Colonic mucosa (tissue), 4 donors: ENCODE data around the gene RPP25. TPM values are rescaled to one million over a fixed set of nuclear protein-coding genes. Genes with fewer than 3 reads are reported as not detected.

Experiments
- DNase-seq: peaks from one replicate; pipeline ENCODE4 v3.0.0-alpha.2; 2020
- H3K27ac ChIP-seq: fragments of 200-600 bp; one replicate; pipeline ENCODE4 v1.8.0; 2021
- H3K27me3 ChIP-seq: fragments of 200-600 bp; one replicate; pipeline ENCODE4 v1.8.0; 2021
- H3K36me3 ChIP-seq: fragments of 200-600 bp; one replicate; pipeline ENCODE4 v1.8.0; 2021
- H3K4me1 ChIP-seq: fragments of 200-600 bp; one replicate; pipeline ENCODE4 v1.8.0; 2021; ENCODE audit warnings: mild to moderate bottlenecking
- H3K4me3 ChIP-seq: fragments of 200-600 bp; one replicate; pipeline ENCODE4 v1.8.0; 2021
- H3K9ac ChIP-seq, 2 donors: one replicate each; pipeline ENCODE4 v1.7.0; 2013; ENCODE audit warnings: control low read depth in 2 of 2, low read depth in 2 of 2, low read length in 2 of 2
- H3K9me3 ChIP-seq: fragments of 200-600 bp; one replicate; pipeline ENCODE4 v1.8.0; 2021
- CTCF ChIP-seq: fragments of 200-600 bp; IDR thresholded peaks from one replicate; pipeline ENCODE4 v1.8.0; 2022; ENCODE audit warnings: antibody characterized with exemption, mild to moderate bottlenecking
- intact Hi-C: fragments of 100-400 bp; cut with DNase I; formaldehyde crosslinking; loops from one replicate; pipeline ENCODE4 v1.14.1; 2022
- total RNA-seq, 2 donors: library from RNA; stranded (reverse); fragmentation: NEBNext Ultra II Directional in 1 of 2; extraction: Animal tissue kit (Norgen Biotek cat#: 25700) in 1 of 2; gene quantifications; one replicate each; pipeline ENCODE4 v1.2.1, GENCODE V29; 2021
- donor health status: healthy.
- donor health status: DM: no; HTN: no; CAD: no.
- donor health status: DM: no; HTN: no; CAD: no.

Gene RPP25
- total RNA-seq, 2 donors from 2014 or later: 7.8 to 25.5 TPM

- Histone ChIP-seq H3K27me3 (no peaks in the 10 kb centered on the region), H3K4me3 (peak overlapping the region; percentile 84), H3K27ac (peak overlapping the region; percentile 95), H3K4me1 (peaks cover 9% of the 10 kb centered on the region), H3K9me3 (no peaks in the 10 kb centered on the region), H3K36me3 (peaks cover 3% of the 10 kb centered on the region), H3K9ac (peak overlapping the region; percentile 91 to 95)
- no peak for TF ChIP-seq CTCF
- peak; percentile 58 for DNase-seq
- intact Hi-C loops: no loop called here
These were observed 50.5 kb downstream of the RPP25 start for GRCh38 chr15:74906067-74906449.

Other genes with a start within 250 kb of the RPP25 start
- not detected for gene CYP1A1, start 231.2 kb downstream of the RPP25 start, total RNA-seq
- not detected for gene CYP1A2, start 207.9 kb downstream of the RPP25 start, total RNA-seq
- gene CSK, start 174.7 kb downstream of the RPP25 start, total RNA-seq: 100 to 1,000 TPM in 1 of 2 donors, 10 to 100 TPM in 1; 64.3 to 126 TPM
- gene LMAN1L, start 143.9 kb downstream of the RPP25 start, total RNA-seq: not detected
- not detected for gene CPLX3, start 130.1 kb downstream of the RPP25 start, total RNA-seq
- gene ULK3, start 113.6 kb downstream of the RPP25 start, total RNA-seq: 10 to 100 TPM; 45.6 to 50.7 TPM
- 100 to 1,000 TPM; 152 to 204 TPM for gene SCAMP2, start 83.4 kb downstream of the RPP25 start, total RNA-seq
- 10 to 100 TPM; 50.7 to 68.0 TPM for gene MPI, start 66.7 kb downstream of the RPP25 start, total RNA-seq
- 10 to 100 TPM; 44.7 to 54.2 TPM for gene FAM219B, start 49.9 kb downstream of the RPP25 start, total RNA-seq
- gene COX5A, start 18.7 kb downstream of the RPP25 start, total RNA-seq: 100 to 1,000 TPM; 563 to 623 TPM
- 10 to 100 TPM in 1 of 2 donors, 1 to 10 TPM in 1; 4.9 to 24.9 TPM for gene SCAMP5, start 38.8 kb upstream of the RPP25 start, total RNA-seq
- 10 to 100 TPM; 10.1 to 23.1 TPM for gene PPCDC, start 66.8 kb upstream of the RPP25 start, total RNA-seq
- gene C15orf39, start 245.1 kb upstream of the RPP25 start, total RNA-seq: 10 to 100 TPM; 22.3 to 27.3 TPM